NCI-H2227 (cell line): Measurements from ENCODE around the gene ACE.

ENCODE experiments used
- DNase-seq: peaks from one replicate; lab custom pipeline; 2025; ENCODE audit not compliant: unreplicated experiment; lab: John Stamatoyannopoulos, UW

ACE gene

DNA sequence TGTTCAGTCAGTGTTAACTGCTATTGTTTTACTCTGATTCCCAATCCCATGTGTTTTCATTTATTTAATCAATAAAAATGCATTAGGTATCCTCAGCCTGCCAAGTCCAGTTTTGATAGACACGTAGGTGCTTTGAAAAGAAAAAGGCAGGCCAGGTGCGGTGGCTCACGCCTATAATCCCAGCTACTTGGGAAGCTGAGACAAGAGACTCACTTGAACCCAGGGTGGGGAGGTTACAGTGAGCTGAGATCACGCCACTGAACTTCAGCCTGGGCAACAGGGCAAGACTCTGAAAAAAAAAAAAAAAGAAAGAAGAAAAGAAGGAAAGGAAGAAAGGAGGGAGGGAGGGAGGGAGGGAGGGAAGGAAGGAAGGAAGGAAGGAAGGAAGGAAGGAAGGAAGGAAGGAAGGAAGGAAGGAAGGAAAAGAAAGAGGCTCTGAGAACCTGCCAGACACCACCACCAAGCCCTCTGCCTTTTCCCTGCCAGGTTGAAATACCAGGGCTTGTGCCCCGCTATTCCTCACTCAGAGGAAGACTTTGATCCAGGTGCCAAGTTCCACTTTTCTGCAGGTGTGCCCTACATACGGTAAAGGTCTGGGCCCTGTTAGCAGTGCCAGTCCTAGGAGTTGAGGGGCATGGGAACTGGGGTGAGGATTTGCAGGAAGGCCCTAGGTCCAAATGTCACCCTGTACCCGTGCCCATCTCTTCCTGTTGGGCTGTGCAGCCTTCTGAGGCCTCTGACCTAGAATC lies 36.2 kb downstream of the ACE start:
- no peak for DNase-seq

DNA sequence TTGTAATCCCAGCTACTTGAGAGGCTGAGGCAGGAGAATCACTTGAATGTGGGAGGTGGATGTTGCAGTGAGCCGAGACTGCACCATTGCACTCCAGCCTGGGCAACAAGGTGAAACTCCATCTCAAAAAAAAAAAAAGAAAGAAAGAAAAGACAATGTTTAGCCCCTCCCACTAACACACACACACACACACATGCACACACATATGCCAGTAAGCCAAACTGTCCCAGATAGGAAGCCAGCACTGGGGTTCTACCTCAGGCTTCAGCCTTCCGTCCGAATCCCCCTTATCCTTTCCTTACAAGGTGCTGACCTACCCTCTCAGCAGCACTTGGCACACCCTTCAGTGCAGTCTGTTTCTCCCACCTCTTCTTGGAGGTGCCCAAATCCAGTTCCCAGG lies 37.6 kb downstream of the ACE start:
- peak; percentile 7 for DNase-seq

DNA sequence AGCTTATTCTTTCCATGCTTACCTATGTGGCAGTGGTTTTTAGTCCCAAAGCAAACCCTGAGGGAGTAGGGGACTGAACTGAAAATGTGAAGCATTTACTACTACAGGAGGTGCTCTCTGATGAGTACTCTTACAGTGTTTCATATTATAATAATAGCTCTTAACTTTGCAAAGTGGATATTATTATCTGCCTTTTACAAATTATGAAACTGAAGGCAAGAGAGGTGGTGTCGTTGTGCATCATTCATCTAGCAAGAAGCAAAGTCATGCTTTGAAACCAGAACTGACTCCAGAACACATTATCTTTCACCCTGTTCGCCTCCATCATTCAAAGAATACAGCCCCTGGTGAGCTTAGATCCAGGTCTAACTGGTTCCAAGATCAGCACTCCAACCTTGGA lies 38.1 kb downstream of the ACE start:
- DNase-seq, result no peak

DNA sequence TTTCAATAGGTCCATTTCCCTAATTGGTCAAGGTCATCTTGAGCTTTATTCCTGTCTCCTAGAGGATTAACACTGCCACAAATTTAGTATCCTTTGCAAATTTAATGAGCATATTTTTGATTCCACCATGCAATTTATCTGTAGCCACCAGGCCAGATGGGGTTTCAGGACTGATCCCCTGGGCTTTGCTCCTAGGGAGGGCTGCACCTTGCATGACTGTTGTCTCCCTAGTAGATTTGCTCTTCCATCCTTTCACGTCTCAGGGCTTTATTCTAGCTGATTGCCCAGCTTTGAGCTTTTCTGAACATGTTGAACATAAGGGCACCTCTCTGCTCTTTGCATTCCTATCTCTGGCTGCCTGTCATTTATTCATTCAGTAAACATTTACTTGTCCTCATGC lies 38.6 kb downstream of the ACE start:
- no peak for DNase-seq

GRCh38 chr17:63516910-63517824 lies 40.3 kb downstream of the ACE start:
- DNase-seq, result no peak

DNA sequence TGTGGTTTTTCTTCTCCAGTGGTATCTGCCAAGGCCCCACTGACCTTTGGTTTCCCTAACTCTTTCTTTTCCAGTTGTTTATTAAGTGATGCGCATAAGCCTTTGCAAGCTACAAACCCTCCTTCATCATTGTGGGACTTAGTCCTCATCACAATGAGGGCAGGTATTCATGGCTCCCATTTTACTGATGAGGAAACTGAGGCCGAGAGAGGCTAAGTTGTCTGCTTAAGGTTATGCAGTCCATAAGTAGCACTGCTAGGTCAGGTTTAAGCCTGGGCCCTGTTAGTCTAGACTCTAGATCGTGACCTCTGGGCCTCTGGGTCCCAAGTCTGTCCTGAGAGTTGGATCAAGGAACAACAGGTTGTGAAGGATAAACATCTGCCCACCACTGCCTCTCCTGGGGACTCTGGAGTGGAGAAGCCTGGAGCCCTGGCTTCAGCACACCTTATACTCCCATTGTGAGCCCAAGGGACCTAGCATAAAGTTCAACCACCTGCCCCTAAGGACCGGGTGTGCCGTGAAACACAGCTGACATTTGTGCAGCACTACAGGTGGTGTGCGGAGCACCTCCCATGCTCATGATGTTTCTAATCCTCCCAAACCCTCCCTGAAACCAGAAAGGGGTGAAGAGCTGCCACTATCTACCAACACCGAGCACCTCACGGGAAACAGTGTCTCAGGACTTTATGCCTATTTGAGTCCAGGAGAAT lies 41.1 kb downstream of the ACE start:
- DNase-seq, result no peak

DNA sequence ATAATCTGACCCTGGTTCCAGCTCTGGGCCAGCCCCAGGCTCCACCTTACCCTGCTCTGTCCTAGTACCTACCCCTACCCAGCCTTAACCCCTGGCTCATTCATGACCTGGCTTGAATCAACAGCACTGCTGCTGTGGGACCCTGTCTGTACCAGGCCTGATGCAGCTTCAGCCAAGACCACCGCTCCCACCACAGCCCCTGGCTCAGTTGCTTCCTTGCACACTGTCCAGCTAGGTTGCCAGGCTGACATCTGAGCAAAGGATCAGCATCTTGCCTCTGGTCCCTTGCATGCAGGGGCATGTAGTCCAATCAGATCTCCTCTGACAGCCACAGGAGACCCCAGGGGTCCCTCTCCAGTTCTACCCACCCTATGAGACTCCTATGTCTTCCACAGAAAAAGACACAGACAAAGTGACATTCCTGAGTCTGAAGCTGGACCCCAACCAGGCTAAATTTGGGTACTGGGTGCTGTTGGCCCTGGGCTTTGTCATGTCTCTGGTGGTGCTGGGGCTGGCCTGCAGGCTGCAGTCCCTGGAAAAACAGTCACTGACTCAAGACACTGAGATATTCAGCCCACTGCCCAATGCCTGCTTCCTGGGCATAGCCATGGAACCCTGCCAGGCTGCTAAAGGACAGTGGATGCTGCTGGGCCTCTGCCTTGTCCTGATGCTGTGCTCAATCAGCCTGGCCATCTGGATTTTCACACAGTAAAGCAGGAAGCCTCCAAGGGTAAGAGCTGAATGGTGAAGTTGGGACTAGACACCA lies 42.4 kb downstream of the ACE start:
- no peak for DNase-seq

DNA sequence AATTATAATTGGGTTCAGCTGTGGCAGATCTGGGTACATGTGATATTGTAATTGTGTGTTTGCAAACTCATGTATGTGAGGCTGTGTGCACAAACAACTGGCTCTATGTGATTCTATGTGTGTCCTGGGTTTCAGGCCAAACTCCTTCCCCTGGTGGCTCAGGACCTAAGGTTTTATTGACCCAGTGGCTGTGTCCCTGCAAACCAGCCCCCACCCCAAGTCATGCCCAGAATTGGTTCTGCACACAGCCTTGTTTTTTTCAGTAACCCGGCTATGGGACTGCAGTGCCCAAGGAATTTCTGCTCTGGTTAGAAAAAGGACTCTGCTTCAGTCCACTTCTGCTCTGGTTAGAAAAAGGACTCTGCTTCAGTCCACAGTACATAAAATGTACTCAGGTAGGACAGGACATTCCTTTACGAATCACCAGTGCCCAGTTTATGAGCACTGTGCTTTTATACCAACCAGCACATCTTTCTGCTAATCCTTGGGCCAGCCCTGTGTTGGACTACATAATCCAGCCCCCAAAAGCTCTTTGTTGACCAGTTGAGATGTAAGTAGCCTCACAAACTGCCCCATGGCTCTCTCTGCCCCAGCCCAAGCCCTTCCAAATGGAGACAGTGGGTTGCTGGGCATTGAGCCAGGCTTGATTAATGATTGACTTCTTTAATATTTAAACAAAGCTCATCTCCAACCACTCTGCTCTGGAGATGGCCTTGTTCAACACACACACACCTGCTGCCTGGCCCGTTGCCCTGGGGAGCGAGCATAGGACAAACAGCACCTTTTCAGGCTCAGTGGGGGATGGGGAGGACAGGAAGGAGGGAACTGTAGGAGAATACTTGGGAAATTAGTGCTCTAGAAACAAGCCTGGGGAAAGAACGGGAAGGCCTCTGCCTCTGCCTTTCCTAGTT lies 43.4 kb downstream of the ACE start:
- DNase-seq, result no peak

DNA sequence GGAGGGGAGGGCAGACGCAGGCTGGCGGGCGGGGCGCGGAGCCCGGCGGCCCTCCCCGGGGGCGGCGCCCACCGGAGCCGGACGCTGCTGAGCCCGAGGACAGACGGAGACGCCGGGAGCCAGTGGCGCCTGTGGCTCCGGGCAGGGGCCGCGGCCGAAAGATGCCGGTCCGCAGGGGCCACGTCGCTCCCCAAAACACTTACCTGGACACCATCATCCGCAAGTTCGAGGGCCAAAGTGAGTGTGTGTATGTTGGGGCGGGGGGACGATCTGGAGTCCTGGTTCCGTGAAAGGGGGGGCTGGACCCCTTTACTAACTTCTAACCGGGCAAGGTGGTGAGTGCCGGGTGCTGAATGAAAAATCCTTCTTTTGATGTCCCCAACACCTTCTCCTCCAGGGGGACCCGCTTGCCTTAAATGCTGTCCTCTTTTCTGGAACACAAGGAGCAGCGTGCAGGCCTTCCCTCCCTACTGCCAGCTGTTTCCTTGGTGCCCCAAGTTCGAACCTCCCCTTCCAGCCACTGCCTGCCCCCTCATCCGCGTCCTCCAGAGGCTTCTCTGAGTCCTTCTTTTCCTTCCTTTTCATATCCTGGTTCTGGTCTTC lies 46.5 kb downstream of the ACE start, which contains the start of gene KCNH6:
KCNH6 (plus strand) TSS at position 106 of the 603 bp plus-strand sequence; CDS start at position 162, 56 bp downstream.
- DNase-seq, result peak; percentile 52

GRCh38 chr17:63524051-63524450 lies 47.2 kb downstream of the ACE start:
- DNase-seq, result no peak

GRCh38 chr17:63525190-63525946 lies 48.5 kb downstream of the ACE start:
- DNase-seq, result no peak

- no peak for DNase-seq
These were observed 50.0 kb downstream of the ACE start for GRCh38 chr17:63526861-63527260.

- no peak for DNase-seq
These were observed 51.3 kb downstream of the ACE start for GRCh38 chr17:63528183-63528582.

DNA sequence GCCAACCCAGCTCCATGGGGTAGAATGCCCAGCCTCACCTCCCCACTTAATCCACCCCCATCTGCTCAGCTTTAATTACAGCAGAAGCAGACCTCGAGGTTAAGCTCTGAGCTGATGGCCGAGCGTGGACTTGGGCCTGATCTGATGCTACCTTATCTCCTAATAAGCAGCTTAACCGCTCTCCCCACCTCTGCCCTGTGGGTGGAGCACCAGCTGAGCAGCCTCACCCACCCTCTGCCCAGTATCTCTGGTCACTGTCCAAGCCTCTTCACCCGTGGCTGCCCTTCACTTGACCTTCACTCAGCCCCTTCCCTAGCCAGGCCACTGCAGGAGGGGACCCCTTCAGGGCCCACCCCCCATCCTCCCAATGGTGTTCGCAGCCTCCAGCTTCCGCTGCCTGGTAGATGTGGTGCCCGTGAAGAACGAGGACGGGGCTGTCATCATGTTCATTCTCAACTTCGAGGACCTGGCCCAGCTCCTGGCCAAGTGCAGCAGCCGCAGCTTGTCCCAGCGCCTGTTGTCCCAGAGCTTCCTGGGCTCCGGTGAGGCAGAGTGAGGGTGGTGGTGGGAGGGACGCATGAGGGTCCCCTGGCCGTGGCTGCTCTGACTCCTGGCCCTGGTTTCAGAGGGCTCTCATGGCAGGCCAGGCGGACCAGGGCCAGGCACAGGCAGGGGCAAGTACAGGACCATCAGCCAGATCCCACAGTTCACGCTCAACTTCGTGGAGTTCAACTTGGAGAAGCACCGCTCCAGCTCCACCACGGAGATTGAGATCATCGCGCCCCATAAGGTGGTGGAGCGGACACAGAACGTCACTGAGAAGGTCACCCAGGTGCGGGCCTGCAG lies 53.1 kb downstream of the ACE start:
- no peak for DNase-seq

GRCh38 chr17:63530557-63531021 lies 53.7 kb downstream of the ACE start:
- no peak for DNase-seq

GRCh38 chr17:63531022-63531965 lies 54.4 kb downstream of the ACE start:
- no peak for DNase-seq
